WTC11 (cell line): ENCODE data around the gene IPO4. TPM values are rescaled to one million over a fixed set of nuclear protein-coding genes. Genes with fewer than 3 reads are reported as not detected.
A peak's percentile ranks its signal among the peaks of the same experiment; 100 is the strongest.

Experiments used
- ATAC-seq: fragments of 200-7000 bp; cut with Tn5 transposase; 2 replicates; pipeline ENCODE4 v1.10.0; 2021; ENCODE audit warnings: mild to moderate bottlenecking, moderate library complexity
- CTCF ChIA-PET: fragments of 300-600 bp; sonication (Branson Sonifier 250); formaldehyde crosslinking; loops from one replicate; lab custom pipeline; 2021; ENCODE audit warnings: antibody characterized with exemption; lab: Charles Lee
- POLR2A ChIA-PET: fragments of 350-600 bp; sonication (Branson Sonifier 250); formaldehyde crosslinking; loops from one replicate; lab custom pipeline; 2021; ENCODE audit warnings: antibody characterized with exemption; lab: Charles Lee
- DNase-seq: peaks from one replicate; pipeline ENCODE4 v3.0.0; 2021; ENCODE audit warnings: low spot score
- H3K27ac Mint-ChIP-seq: 2 replicates; pipeline ENCODE4 v1.8.0; 2021; ENCODE audit warnings: mixed read lengths
- H3K27me3 Mint-ChIP-seq: 2 replicates; pipeline ENCODE4 v1.8.0; 2021; ENCODE audit warnings: low read depth, mild to moderate bottlenecking, moderate library complexity, mixed read lengths
- H3K36me3 Mint-ChIP-seq: 2 replicates; pipeline ENCODE4 v1.8.0; 2021; ENCODE audit warnings: mixed read lengths
- H3K4me1 Mint-ChIP-seq: 2 replicates; pipeline ENCODE4 v1.8.0; 2022; ENCODE audit warnings: mixed read lengths
- H3K4me3 Mint-ChIP-seq: 2 replicates; pipeline ENCODE4 v1.8.0; 2021; ENCODE audit warnings: mild to moderate bottlenecking, moderate library complexity, mixed read lengths
- H3K9me3 Mint-ChIP-seq: 2 replicates; pipeline ENCODE4 v1.8.0; 2021; ENCODE audit warnings: mixed read lengths
- AFF4 ChIP-seq: sonication (generic); formaldehyde crosslinking; IDR thresholded peaks from 2 replicates; pipeline ENCODE4 v1.8.1; 2023; ENCODE audit warnings: mild to moderate bottlenecking, missing genetic modification reagents, borderline replicate concordance
- ATF2 ChIP-seq: sonication (generic); formaldehyde crosslinking; IDR thresholded peaks from 2 replicates; pipeline ENCODE4 v1.8.1; 2022; ENCODE audit warnings: low read depth, missing genetic modification reagents, borderline replicate concordance
- CDX4 ChIP-seq: fragments of 250-450 bp; sonication (Bioruptor Pico); IDR thresholded peaks from 2 replicates; pipeline ENCODE4 v1.9.0; 2021; ENCODE audit warnings: moderate library complexity, mild to moderate bottlenecking, inconsistent platforms, borderline replicate concordance
- GRHL2 ChIP-seq: fragments of 250-450 bp; sonication (Bioruptor Pico); IDR thresholded peaks from 2 replicates; pipeline ENCODE4 v1.8.0; 2022; ENCODE audit warnings: mild to moderate bottlenecking, moderate library complexity; ENCODE audit not compliant: insufficient replicate concordance, severe bottlenecking
- GTF2I ChIP-seq: fragments of 250-450 bp; sonication (Bioruptor Pico); conservative IDR thresholded peaks from 2 replicates; pipeline ENCODE4 v1.4.0; 2021; ENCODE audit warnings: mild to moderate bottlenecking
- HMGA2 ChIP-seq: fragments of 250-450 bp; sonication (Bioruptor Pico); IDR thresholded peaks from 2 replicates; pipeline ENCODE4 v1.4.0; 2021; ENCODE audit warnings: mild to moderate bottlenecking, moderate library complexity
- IRF2 ChIP-seq: sonication (generic); formaldehyde crosslinking; IDR thresholded peaks from 2 replicates; pipeline ENCODE4 v1.8.0; 2022; ENCODE audit warnings: low read depth, missing genetic modification reagents, borderline replicate concordance
- JAZF1 ChIP-seq: fragments of 250-450 bp; sonication (Bioruptor Pico); IDR thresholded peaks from 2 replicates; pipeline ENCODE4 v1.9.0; 2021; ENCODE audit warnings: moderate library complexity, mild to moderate bottlenecking, inconsistent platforms
- NR1H2 ChIP-seq: sonication (generic); formaldehyde crosslinking; IDR thresholded peaks from 2 replicates; pipeline ENCODE4 v1.9.0; 2021; ENCODE audit warnings: mild to moderate bottlenecking, moderate library complexity, missing genetic modification reagents
- NR3C1 ChIP-seq: sonication (generic); formaldehyde crosslinking; conservative IDR thresholded peaks from 2 replicates; pipeline ENCODE4 v1.8.1; 2023; ENCODE audit warnings: low read depth, mild to moderate bottlenecking, missing genetic modification reagents
- RELA ChIP-seq: sonication (generic); formaldehyde crosslinking; IDR thresholded peaks from 2 replicates; pipeline ENCODE4 v1.8.1; 2022; ENCODE audit warnings: missing genetic modification reagents, mild to moderate bottlenecking, borderline replicate concordance
- RORB ChIP-seq: fragments of 250-450 bp; sonication (Bioruptor Pico); IDR thresholded peaks from 2 replicates; pipeline ENCODE4 v1.9.0; 2021; ENCODE audit warnings: mild to moderate bottlenecking
- SOX15 ChIP-seq: fragments of 250-450 bp; sonication (Bioruptor Pico); IDR thresholded peaks from 2 replicates; pipeline ENCODE4 v1.9.0; 2021; ENCODE audit warnings: mild to moderate bottlenecking
- STAT6 ChIP-seq: sonication (generic); formaldehyde crosslinking; conservative IDR thresholded peaks from 2 replicates; pipeline ENCODE4 v1.8.1; 2023; ENCODE audit warnings: mild to moderate bottlenecking, low read depth, missing genetic modification reagents, moderate library complexity
- TEAD1 ChIP-seq: sonication (generic); formaldehyde crosslinking; IDR thresholded peaks from 2 replicates; pipeline ENCODE4 v1.8.0; 2022; ENCODE audit warnings: mild to moderate bottlenecking, missing genetic modification reagents
- TP53 ChIP-seq: sonication (generic); formaldehyde crosslinking; IDR thresholded peaks from 2 replicates; pipeline ENCODE4 v1.8.1; 2023; ENCODE audit warnings: mild to moderate bottlenecking, missing genetic modification reagents
- ZMAT4 ChIP-seq: fragments of 250-450 bp; sonication (Bioruptor Pico); IDR thresholded peaks from 2 replicates; pipeline ENCODE4 v1.9.0; 2021; ENCODE audit warnings: mild to moderate bottlenecking
- ZNF232 ChIP-seq: sonication (generic); formaldehyde crosslinking; IDR thresholded peaks from 2 replicates; pipeline ENCODE4 v1.8.0; 2022; ENCODE audit warnings: mild to moderate bottlenecking, missing genetic modification reagents
- ZNF317 ChIP-seq: sonication (generic); formaldehyde crosslinking; IDR thresholded peaks from 2 replicates; pipeline ENCODE4 v1.8.1; 2023; ENCODE audit warnings: low read depth, mild to moderate bottlenecking, moderate library complexity, missing genetic modification reagents, borderline replicate concordance
- ZNF423 ChIP-seq: fragments of 250-450 bp; sonication (Bioruptor Pico); IDR thresholded peaks from 2 replicates; pipeline ENCODE4 v2.1.2; 2022; ENCODE audit warnings: mild to moderate bottlenecking, moderate library complexity
- total RNA-seq: library from RNA; stranded (reverse); gene quantifications from 3 replicates; pipeline ENCODE4 v1.2.3, GENCODE V29; 2021

The IPO4 gene
- total RNA-seq, 1 experiment from 2014 or later = 128 TPM

GRCh38 chr14:24192933-24193332 is 4.3 kb upstream of the IPO4 start (continued):
- TF ChIP-seq ZNF317 (CRISPR knock-in tag) = no peak
- TF ChIP-seq HMGA2 (CRISPR knock-in tag) = no peak
- no peak for TF ChIP-seq TP53
- TF ChIP-seq JAZF1 = no peak
- no peak for TF ChIP-seq STAT6 (CRISPR knock-in tag)
- no peak for TF ChIP-seq ZNF423
- TF ChIP-seq GTF2I (CRISPR knock-in tag) = no peak
- TF ChIP-seq, all 79 proteins: peak for 0

GRCh38 chr14:24190416-24190815 is 1.8 kb upstream of the IPO4 start:
- H3K4me1 Mint-ChIP-seq = peaks cover 23% of the 10 kb centered on the region
- H3K36me3 Mint-ChIP-seq = peaks cover 28% of the 10 kb centered on the region
- ATAC-seq (no peak), DNase-seq (no peak)
- ChIA-PET CTCF (no interaction called here), POLR2A (no interaction called here)
- H3K27me3 Mint-ChIP-seq = no peaks in the 10 kb centered on the region
- no peak overlapping the region for H3K27ac Mint-ChIP-seq
- H3K4me3 Mint-ChIP-seq = no peak overlapping the region
- TF ChIP-seq RELA (no peak), ATF2 (CRISPR knock-in tag) (no peak), ZMAT4 (no peak), SOX15 (no peak), ZNF317 (CRISPR knock-in tag) (no peak), GRHL2 (CRISPR knock-in tag) (no peak)
- no peaks in the 10 kb centered on the region for H3K9me3 Mint-ChIP-seq

- Mint-ChIP-seq H3K27me3 (no peaks in the 10 kb centered on the region), H3K27ac (no peak overlapping the region; the same call in 1 of the 2 replicates), H3K4me1 (peaks cover 18% of the 10 kb centered on the region)
- POLR2A ChIA-PET = interaction anchor here (0.9 to 1.7 kb wide), 6 partner anchors 19 to 75 kb away, joined by 4 to 11 read pairs (median 7); partner anchors contain the start of genes CHMP4A, DCAF11, IRF9 and MDP1
- CTCF ChIA-PET = interaction anchor here (0.9 to 3.3 kb wide), 7 partner anchors 24 to 75 kb away, joined by 3 to 24 read pairs (median 6); partner anchors contain the start of genes CHMP4A, DCAF11, IRF9 and NRL
- TF ChIP-seq RORB (CRISPR knock-in tag) = no peak
- no peak for TF ChIP-seq CDX4
- no peak for TF ChIP-seq ZNF232
- no peak for TF ChIP-seq NR3C1
- TF ChIP-seq TEAD1 (CRISPR knock-in tag) = no peak
- no peak for TF ChIP-seq IRF2 (CRISPR knock-in tag)
- TF ChIP-seq AFF4 = no peak
- TF ChIP-seq ZNF317 (CRISPR knock-in tag) = no peak
- no peak for TF ChIP-seq NR1H2 (CRISPR knock-in tag)
- TF ChIP-seq, all 79 proteins: peak for 0
- no peaks in the 10 kb centered on the region for H3K9me3 Mint-ChIP-seq
- DNase-seq = no peak
- peaks cover 31% of the 10 kb centered on the region for H3K36me3 Mint-ChIP-seq
- no peak for ATAC-seq
- H3K4me3 Mint-ChIP-seq = peak overlapping the region; percentile 89
Observed at GRCh38 chr14:24189460-24189859, 844 bp upstream of the IPO4 start.
